PFSK-1 (cell line): ENCODE results near the gene SRD5A1.

Experiments used
- FOXP2 ChIP-seq: optimal IDR thresholded peaks from 2 replicates; pipeline ENCODE3; 2011; ENCODE audit warnings: borderline replicate concordance, control low read depth, inconsistent platforms; ENCODE audit not compliant: insufficient read depth; ENCODE audit errors: extremely low read length, extremely low read depth
- POLR2AphosphoS5 ChIP-seq: IDR thresholded peaks from 2 replicates; pipeline ENCODE4 v1.6.1; 2012; ENCODE audit warnings: low read depth, mild to moderate bottlenecking, control low read depth, low read length, moderate library complexity
- SIN3A ChIP-seq: IDR thresholded peaks from 2 replicates; pipeline ENCODE4 v1.6.1; 2012; ENCODE audit warnings: mild to moderate bottlenecking, low read length, moderate library complexity, borderline replicate concordance; ENCODE audit not compliant: insufficient read depth
- TAF1 ChIP-seq: IDR thresholded peaks from 2 replicates; pipeline ENCODE4 v1.6.1; 2012; ENCODE audit warnings: low read length, control low read depth, borderline replicate concordance; ENCODE audit not compliant: insufficient read depth
- TF ChIP-seq, protein P1 (sequence below), 2 experiments: IDR thresholded peaks; 2 replicates each; pipeline versions ENCODE4 v1.6.1 to v1.8.0; 2011 to 2012; ENCODE audit warnings: low read depth in 2 of 2, low read length in 2 of 2, control low read depth in 1 of 2, inconsistent platforms in 1 of 2, mild to moderate bottlenecking in 1 of 2, moderate library complexity in 1 of 2; ENCODE audit not compliant: insufficient read depth in 1 of 2

DNA sequence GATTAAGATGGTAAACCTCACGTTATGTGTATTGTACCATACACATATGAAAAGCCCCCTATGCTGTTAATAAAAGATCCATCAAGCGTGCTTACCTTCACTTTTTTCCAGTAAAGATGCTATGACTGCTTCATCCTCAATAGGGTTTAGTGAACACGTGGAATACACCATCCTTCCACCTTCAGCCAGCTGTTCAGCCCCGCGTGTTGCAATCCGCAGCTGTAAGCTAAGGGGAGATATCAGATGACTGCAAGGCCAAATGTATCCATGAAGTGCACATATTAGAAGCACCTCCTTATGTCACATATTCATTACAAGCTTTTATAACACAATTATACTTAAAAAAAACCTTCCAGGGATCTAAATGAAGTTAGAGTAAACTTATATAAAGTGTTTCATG is 16.6 kb upstream of the SRD5A1 start:
- no peak for TF ChIP-seq POLR2AphosphoS5
- no peak for TF ChIP-seq FOXP2
- no peak for TF ChIP-seq SIN3A
- no peak for TF ChIP-seq TAF1
- TF ChIP-seq, protein P1, sequence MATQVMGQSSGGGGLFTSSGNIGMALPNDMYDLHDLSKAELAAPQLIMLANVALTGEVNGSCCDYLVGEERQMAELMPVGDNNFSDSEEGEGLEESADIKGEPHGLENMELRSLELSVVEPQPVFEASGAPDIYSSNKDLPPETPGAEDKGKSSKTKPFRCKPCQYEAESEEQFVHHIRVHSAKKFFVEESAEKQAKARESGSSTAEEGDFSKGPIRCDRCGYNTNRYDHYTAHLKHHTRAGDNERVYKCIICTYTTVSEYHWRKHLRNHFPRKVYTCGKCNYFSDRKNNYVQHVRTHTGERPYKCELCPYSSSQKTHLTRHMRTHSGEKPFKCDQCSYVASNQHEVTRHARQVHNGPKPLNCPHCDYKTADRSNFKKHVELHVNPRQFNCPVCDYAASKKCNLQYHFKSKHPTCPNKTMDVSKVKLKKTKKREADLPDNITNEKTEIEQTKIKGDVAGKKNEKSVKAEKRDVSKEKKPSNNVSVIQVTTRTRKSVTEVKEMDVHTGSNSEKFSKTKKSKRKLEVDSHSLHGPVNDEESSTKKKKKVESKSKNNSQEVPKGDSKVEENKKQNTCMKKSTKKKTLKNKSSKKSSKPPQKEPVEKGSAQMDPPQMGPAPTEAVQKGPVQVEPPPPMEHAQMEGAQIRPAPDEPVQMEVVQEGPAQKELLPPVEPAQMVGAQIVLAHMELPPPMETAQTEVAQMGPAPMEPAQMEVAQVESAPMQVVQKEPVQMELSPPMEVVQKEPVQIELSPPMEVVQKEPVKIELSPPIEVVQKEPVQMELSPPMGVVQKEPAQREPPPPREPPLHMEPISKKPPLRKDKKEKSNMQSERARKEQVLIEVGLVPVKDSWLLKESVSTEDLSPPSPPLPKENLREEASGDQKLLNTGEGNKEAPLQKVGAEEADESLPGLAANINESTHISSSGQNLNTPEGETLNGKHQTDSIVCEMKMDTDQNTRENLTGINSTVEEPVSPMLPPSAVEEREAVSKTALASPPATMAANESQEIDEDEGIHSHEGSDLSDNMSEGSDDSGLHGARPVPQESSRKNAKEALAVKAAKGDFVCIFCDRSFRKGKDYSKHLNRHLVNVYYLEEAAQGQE (IDR thresholded peaks at IDR 0.05; ENCODE audit: insufficient read depth in 1 of 2, low read depth in 2 of 2, low read length in 2 of 2): no peak
